Measurements from ENCODE around the gene TMEM150B. TPM values are rescaled to one million over a fixed set of nuclear protein-coding genes. Genes with fewer than 3 reads are reported as not detected.

Gene TMEM150B
- polyA plus RNA-seq, 1 donor from 2014 or later: not detected

DNA sequence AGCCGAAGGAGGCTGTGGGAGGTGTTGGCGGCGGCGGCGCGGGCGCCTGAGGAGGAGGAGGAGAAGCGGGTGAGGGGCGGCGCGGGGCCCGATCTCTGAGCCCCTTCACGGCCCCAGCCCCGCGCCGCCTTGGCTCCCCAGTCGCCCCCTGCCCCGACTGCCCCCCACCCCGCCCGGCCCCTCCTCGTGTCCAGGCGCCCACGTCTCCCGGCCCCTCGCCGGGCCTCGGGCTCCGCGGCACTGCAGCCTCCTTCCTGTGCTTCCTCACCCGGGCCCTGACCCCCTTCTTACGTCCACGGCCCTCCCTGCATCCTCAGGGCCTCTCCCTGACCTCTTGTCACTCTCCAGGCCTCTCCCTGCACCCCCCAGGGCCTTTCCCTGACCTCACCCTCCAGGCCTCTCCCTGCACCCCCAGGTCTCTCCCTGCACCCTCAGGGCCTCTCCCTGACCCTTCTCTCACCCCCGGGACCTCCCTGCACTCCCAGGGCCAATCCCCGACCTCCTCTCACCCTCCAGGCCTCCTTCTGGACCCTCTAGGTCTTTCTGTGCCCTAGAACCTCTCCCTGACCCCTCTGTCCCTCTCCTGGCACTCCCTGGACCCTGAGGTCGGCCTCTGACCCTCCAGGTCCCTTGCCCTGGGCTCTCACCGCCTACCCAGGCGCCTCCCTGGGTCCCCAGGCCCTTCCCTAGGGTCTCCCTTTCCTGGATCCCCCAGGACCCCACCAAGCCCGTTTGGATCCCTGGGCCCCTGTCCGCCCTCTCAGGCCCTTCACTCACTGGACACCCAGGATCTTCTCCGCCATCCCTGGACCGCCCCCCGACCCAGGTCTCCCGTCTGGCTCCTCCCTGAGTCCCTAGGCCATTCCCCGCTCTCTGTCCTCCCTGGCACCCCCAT is 15.0 kb upstream of the TMEM150B start:
- Histone ChIP-seq H3K9ac (ENCODE audit: low read length) (peak overlapping the region; percentile 99), H4K20me1 (ENCODE audit: insufficient read depth) (peaks cover 5% of the 10 kb centered on the region), H3F3A (ENCODE audit: insufficient read depth, low read length, poor library complexity, severe bottlenecking) (no peaks in the 10 kb centered on the region), H3K9me2 (ENCODE audit: insufficient read depth, low read length) (no peaks in the 10 kb centered on the region), H3K4me3 (ENCODE audit: low read length) (peak overlapping the region; percentile 95), H3K4me2 (ENCODE audit: low read length) (peak overlapping the region; percentile 100), H3K79me2 (replicated peaks; ENCODE audit: insufficient read depth, low read length) (peaks cover 10% of the 10 kb centered on the region), H3K36me3 (ENCODE audit: insufficient read depth, low read length) (no peaks in the 10 kb centered on the region), H2AFZ (ENCODE audit: low read depth, low read length) (no peak overlapping the region), H3K27ac (ENCODE audit: low read length) (peak overlapping the region; percentile 98), H3K27me3 (ENCODE audit: insufficient read depth, low read depth, low read length) (no peaks in the 10 kb centered on the region), H3K9me3 (ENCODE audit: low read length) (no peaks in the 10 kb centered on the region)
- TF ChIP-seq TAF1 (IDR thresholded peaks at IDR 0.05; ENCODE audit: low read depth): peak; percentile 91
- TF ChIP-seq, protein P1, sequence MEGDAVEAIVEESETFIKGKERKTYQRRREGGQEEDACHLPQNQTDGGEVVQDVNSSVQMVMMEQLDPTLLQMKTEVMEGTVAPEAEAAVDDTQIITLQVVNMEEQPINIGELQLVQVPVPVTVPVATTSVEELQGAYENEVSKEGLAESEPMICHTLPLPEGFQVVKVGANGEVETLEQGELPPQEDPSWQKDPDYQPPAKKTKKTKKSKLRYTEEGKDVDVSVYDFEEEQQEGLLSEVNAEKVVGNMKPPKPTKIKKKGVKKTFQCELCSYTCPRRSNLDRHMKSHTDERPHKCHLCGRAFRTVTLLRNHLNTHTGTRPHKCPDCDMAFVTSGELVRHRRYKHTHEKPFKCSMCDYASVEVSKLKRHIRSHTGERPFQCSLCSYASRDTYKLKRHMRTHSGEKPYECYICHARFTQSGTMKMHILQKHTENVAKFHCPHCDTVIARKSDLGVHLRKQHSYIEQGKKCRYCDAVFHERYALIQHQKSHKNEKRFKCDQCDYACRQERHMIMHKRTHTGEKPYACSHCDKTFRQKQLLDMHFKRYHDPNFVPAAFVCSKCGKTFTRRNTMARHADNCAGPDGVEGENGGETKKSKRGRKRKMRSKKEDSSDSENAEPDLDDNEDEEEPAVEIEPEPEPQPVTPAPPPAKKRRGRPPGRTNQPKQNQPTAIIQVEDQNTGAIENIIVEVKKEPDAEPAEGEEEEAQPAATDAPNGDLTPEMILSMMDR (IDR thresholded peaks at IDR 0.05; ENCODE audit: poor library complexity, severe bottlenecking): no peak
- TF ChIP-seq, protein P2, sequence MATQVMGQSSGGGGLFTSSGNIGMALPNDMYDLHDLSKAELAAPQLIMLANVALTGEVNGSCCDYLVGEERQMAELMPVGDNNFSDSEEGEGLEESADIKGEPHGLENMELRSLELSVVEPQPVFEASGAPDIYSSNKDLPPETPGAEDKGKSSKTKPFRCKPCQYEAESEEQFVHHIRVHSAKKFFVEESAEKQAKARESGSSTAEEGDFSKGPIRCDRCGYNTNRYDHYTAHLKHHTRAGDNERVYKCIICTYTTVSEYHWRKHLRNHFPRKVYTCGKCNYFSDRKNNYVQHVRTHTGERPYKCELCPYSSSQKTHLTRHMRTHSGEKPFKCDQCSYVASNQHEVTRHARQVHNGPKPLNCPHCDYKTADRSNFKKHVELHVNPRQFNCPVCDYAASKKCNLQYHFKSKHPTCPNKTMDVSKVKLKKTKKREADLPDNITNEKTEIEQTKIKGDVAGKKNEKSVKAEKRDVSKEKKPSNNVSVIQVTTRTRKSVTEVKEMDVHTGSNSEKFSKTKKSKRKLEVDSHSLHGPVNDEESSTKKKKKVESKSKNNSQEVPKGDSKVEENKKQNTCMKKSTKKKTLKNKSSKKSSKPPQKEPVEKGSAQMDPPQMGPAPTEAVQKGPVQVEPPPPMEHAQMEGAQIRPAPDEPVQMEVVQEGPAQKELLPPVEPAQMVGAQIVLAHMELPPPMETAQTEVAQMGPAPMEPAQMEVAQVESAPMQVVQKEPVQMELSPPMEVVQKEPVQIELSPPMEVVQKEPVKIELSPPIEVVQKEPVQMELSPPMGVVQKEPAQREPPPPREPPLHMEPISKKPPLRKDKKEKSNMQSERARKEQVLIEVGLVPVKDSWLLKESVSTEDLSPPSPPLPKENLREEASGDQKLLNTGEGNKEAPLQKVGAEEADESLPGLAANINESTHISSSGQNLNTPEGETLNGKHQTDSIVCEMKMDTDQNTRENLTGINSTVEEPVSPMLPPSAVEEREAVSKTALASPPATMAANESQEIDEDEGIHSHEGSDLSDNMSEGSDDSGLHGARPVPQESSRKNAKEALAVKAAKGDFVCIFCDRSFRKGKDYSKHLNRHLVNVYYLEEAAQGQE (IDR thresholded peaks at IDR 0.05; ENCODE audit: borderline replicate concordance): peak; percentile 48
- TF ChIP-seq POLR2AphosphoS5 (IDR thresholded peaks at IDR 0.05): peak; percentile 99

DNA sequence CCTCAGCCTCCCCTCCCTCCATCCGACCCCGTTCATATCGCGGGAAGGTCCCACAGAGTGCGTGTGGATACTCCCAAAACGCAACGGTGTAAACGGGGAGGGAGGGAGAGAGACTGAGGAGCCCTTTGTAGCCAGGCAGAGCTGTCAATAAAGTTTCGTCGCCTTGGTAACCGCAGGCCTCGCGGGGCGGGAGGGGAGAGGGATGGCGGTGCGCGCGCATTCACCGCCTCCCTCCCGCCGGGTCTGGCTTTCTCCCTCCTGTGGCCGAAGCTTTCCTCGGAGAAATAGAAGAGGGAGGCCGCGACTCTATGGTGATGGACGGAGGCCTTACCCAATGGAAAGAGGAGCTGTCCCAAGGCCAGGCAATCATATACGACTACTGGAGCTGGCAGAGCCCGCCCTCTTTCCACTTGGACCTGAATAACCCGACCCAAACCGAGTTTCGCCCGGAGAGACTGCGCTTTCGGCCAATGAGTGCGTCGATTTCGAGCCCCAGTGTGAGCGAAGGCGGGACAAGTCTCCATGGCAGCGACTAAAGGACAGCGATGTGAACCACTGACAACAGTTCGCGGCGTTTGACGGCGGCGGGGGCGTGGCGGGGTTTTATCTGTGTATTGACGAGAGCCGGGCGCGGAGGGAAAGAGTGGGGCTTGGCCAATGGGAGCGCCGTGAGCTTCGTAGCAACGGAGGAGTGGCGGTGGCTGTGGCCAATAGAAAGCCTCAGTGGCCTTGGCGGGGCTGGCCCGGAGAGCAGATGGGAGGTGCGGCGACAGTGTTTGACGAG is 14.2 kb upstream of the TMEM150B start, which contains the start of gene KMT5C:
TSS of gene KMT5C (plus strand) at position 772 of the 784 bp plus-strand sequence. CDS start 2,061 bp downstream, outside the sequence.
- Histone ChIP-seq H3K4me3 (ENCODE audit: low read length) (peak within 1 kb of the TSS; percentile 95), H3K27me3 (ENCODE audit: insufficient read depth, low read depth, low read length) (no peaks in the 10 kb centered on the region), H3K27ac (ENCODE audit: low read length) (peak within 1 kb of the TSS; percentile 100), H3K4me2 (ENCODE audit: low read length) (peak within 1 kb of the TSS; percentile 100), H2AFZ (ENCODE audit: low read depth, low read length) (peak within 1 kb of the TSS; percentile 62), H3K36me3 (ENCODE audit: insufficient read depth, low read length) (no peaks in the 10 kb centered on the region), H3F3A (ENCODE audit: insufficient read depth, low read length, poor library complexity, severe bottlenecking) (no peaks in the 10 kb centered on the region), H3K79me2 (replicated peaks; ENCODE audit: insufficient read depth, low read length) (peaks cover 10% of the 10 kb centered on the region), H4K20me1 (ENCODE audit: insufficient read depth) (peaks cover 5% of the 10 kb centered on the region), H3K9me3 (ENCODE audit: low read length) (no peaks in the 10 kb centered on the region), H3K9ac (ENCODE audit: low read length) (peak within 1 kb of the TSS; percentile 99), H3K9me2 (ENCODE audit: insufficient read depth, low read length) (no peaks in the 10 kb centered on the region)
- TF ChIP-seq RAD21 (conservative IDR thresholded peaks at IDR 0.05): no peak
- TF ChIP-seq EP300 (conservative IDR thresholded peaks at IDR 0.05; ENCODE audit: poor library complexity, severe bottlenecking): peak; percentile 8
- TF ChIP-seq, protein P1 (IDR thresholded peaks at IDR 0.05; ENCODE audit: poor library complexity, severe bottlenecking): peak; percentile 69
- TF ChIP-seq MXI1 (conservative IDR thresholded peaks at IDR 0.05; ENCODE audit: poor library complexity, severe bottlenecking): peak; percentile 44
- no peak for TF ChIP-seq EZH2 (IDR thresholded peaks at IDR 0.05; ENCODE audit: borderline replicate concordance, insufficient read depth, low read length, poor library complexity, severe bottlenecking)
- peak; percentile 89 for TF ChIP-seq POLR2AphosphoS5 (IDR thresholded peaks at IDR 0.05)
- TF ChIP-seq TAF1 (IDR thresholded peaks at IDR 0.05; ENCODE audit: low read depth): peak; percentile 29
- no peak for TF ChIP-seq SMC3 (conservative IDR thresholded peaks at IDR 0.05; ENCODE audit: poor library complexity)
- TF ChIP-seq, protein P2 (IDR thresholded peaks at IDR 0.05; ENCODE audit: borderline replicate concordance): peak; percentile 65

Measured in neural cell (in vitro differentiated cells).